HL-60 (cell line): ENCODE data around the gene PDE11A.

Experiments
- DNase-seq, 2 experiments: peaks; one replicate each; pipeline ENCODE4 v3.0.0-alpha.2; 2010 to 2020; ENCODE audit warnings: low read depth in 1 of 2, low spot score in 1 of 2
- H3K27ac ChIP-seq: fragments of 250-450 bp; sonication (Bioruptor Pico); replicated peaks from 2 replicates; pipeline ENCODE4 v1.5.1; 2020; ENCODE audit warnings: mild to moderate bottlenecking, moderate library complexity
- H3K27me3 ChIP-seq: fragments of 250-450 bp; sonication (Bioruptor Pico); 2 replicates; pipeline ENCODE4 v1.5.1; 2021; ENCODE audit warnings: mild to moderate bottlenecking, moderate library complexity; ENCODE audit not compliant: insufficient read depth, poor library complexity, severe bottlenecking
- H3K4me3 ChIP-seq: replicated peaks from 2 replicates; pipeline ENCODE4 v1.5.1; 2011; ENCODE audit warnings: mild to moderate bottlenecking, control low read depth, low read length; ENCODE audit not compliant: insufficient read depth
- CTCF ChIP-seq: IDR thresholded peaks from one replicate; pipeline ENCODE4 v1.5.1; 2011; ENCODE audit warnings: low read length, control low read depth, inconsistent platforms; ENCODE audit not compliant: insufficient read depth
- GABPA ChIP-seq: IDR thresholded peaks from 2 replicates; pipeline ENCODE4 v1.6.1; 2012; ENCODE audit warnings: low read depth
- POLR2AphosphoS5 ChIP-seq: IDR thresholded peaks from 2 replicates; pipeline ENCODE4 v1.6.1; 2012; ENCODE audit warnings: low read depth
- REST ChIP-seq: IDR thresholded peaks from 2 replicates; pipeline ENCODE4 v1.6.1; 2012; ENCODE audit warnings: low read depth; ENCODE audit not compliant: insufficient replicate concordance
- SPI1 ChIP-seq: IDR thresholded peaks from 2 replicates; pipeline ENCODE4 v1.6.1; 2012; ENCODE audit warnings: low read depth, mild to moderate bottlenecking, borderline replicate concordance

PDE11A gene

GRCh38 chr2:177693658-177694339, 378.8 kb downstream of the PDE11A start:
- H3K4me3 ChIP-seq, result no peak overlapping the region
- H3K27ac ChIP-seq, result no peak overlapping the region
- TF ChIP-seq POLR2AphosphoS5 (no peak), CTCF (no peak), REST (no peak), GABPA (no peak), SPI1 (no peak)
- DNase-seq, result no peak
- peaks cover 3% of the 10 kb centered on the region for H3K27me3 ChIP-seq

- Histone ChIP-seq H3K4me3 (no peak overlapping the region), H3K27ac (no peak overlapping the region), H3K27me3 (peaks cover 3% of the 10 kb centered on the region)
- DNase-seq, result no peak
- TF ChIP-seq CTCF (no peak), SPI1 (no peak), GABPA (no peak), REST (no peak), POLR2AphosphoS5 (no peak)
These were observed 379.8 kb downstream of the PDE11A start for GRCh38 chr2:177692783-177693269.

- Histone ChIP-seq H3K27me3 (peaks cover 3% of the 10 kb centered on the region), H3K4me3 (no peak overlapping the region), H3K27ac (no peak overlapping the region)
- TF ChIP-seq SPI1 (no peak), CTCF (no peak), GABPA (no peak), REST (no peak), POLR2AphosphoS5 (no peak)
- DNase-seq, result no peak
These were observed 380.4 kb downstream of the PDE11A start for GRCh38 chr2:177692042-177692782.
